HUDEP-2 (cell line): ENCODE measurements around the gene OLIG3.

ENCODE experiments used
- DNase-seq, 76 experiments: peaks; one replicate each; lab custom pipeline; 2025; ENCODE audit not compliant: unreplicated experiment in 76 of 76; lab: John Stamatoyannopoulos, UW

The OLIG3 gene

DNA sequence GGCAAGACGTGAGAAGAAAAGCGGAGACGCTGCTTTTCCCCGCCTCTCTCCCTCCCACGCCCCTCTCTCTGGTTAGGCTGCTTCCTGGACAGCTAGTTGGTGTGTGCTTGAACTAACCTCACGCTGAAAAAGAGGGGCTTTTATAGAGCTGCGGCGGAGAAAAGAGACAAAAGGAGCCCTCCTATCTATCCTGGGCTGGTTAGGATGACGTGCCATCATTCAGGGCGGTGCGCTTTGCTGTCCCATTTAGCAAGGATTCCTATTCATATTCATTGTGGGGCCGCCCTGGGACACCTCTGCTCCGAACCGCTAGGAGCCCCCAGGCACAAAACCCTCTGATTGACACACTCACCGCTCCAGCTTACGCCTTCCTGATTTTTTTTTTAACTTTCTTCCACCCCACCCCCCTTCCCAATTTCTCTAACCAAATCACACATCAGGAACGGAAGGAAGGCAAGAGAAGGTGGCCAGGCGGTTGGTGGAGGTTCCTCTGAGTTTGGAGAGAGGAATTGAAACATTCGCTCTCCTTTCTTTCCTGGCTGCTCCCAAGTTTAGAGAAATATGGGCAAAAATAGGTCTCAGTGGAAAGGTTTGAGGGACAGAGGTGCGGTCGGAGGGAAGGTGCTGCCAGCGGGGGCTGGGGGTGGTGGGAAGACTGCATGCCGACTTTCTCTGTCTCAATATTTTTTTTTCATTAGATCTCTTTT is at the start of gene OLIG3:
OLIG3 (minus strand) TSS at position 114 of the 707 bp plus-strand sequence. CDS start 224 bp downstream, outside the sequence.
- no peak for DNase-seq

DNA sequence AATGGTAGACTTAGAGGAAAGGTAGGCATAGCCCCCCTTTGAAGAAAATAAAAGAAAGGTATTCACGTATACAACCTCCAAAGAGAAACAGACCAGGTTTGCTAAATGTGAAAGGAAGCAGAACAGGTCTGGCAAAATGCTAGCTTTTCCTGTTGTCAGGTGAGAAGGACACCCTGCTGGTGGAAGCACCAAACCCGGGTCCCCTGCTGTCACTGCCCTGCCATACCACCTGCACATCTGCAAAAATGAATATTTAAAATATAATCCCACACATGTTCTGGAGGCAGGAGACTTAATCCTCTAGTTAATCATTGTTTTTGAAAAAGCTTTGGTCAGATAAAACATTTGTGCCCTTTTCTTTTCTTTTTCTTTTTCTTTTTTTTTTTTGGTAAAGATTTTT is 48.9 kb upstream of the OLIG3 start:
- DNase-seq = no peak

DNA sequence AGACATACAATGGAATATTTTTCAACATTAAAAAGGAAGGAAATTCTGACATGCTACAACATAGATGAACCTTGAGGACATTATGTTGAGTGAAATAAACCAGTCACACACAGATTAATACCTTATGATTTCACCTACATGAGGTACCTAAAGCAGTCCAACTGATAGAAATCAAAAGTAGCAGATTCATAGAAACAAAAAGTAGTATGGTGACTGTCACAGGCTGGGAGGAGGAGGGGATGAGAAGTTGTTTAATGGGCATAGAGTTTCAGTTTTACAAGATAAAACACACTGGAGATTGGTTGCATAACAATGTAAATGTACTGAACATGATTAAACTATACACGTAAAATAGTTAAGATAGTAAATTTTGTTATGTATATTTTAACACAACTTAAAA is 48.5 kb upstream of the OLIG3 start:
- no peak for DNase-seq

DNA sequence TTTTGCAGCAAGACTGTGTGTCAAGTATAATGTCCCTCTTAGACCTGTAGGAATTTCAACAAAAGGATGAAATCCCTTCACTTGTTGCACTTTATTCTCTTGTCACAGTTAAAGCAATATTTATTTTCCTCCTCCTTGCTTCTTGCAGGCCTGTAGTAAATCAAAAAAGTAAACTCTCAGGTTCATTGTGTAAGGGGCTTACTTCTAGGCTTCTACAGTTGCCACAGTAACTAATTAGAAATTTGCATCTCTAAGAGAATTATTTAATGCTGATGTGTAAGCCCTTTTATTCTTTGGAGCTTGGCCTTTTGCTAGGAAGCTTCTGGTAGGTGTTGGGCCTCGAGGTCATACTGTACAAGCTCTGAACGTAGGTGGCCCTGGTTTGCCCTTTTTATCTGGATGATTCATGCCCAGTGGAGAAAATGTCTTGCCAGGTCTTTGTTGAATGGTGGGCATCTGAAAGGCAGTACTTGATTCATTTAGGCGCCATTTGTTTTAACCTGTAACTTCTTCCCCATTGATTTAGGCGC is 47.4 kb upstream of the OLIG3 start:
- no peak for DNase-seq

DNA sequence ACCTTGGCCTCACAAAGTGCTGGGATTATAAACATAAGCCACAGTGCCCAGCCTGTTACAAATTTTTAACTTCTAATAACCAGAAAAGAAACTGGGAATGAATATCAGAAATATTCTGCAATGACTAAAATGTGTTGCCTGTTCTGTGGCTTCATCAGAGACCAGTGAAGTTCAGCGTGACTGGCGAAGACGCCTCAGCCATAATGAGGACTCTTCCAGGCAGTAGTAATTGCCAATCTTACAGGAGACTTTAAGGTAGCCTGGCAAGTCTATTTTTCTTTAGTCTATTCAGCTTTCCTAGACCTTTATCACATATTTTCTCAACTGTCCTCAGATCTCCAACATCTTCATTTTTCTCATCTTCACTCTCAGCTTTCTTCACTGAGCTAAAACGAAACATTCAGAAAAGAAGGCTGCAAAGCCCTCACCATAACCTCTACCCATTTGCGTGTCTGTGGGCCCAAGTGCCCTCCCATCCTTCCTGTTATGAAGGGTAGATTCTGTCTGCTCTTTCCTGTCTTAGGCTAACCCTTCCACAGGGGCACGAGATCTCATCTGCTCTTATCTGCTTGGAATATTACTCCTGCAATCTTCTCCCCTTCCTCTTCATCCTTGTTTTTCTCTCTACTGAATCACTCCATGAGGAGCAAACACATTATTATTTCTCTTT is 42.0 kb upstream of the OLIG3 start:
- DNase-seq = no peak

DNA sequence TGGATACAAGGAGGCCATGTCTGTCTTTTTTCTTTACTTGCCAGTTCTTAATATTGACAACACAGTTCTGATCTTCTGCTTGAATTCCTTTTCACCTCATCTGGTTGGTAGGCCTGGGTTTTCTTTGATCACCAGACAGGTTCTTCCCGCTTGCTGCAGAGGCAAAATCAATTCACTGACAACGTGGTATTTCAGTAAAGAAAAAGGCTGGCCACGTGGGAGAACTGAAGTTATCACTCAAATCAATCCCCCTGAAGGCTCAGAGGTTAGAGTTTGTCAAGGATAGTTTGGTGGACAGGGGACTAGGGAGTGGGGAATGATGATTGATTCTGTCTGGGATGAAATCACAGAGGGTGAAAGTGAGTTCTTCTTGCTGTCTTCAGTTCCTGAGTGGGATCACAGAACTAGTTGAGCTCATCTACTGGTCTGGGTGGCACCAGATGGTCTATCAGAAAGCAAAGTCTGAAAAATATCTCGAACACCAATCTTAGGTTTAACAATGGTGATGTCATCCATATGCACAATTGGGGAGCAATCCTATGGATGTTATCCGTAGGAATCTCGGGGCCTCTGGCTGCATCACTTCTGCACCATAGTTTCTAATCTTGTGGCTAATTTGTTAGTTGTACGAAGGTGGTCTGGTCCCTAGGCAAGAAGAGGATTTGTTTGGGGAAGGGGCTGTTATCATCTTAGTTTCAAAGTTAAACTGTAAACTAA is 37.3 kb upstream of the OLIG3 start:
- DNase-seq = no peak

DNA sequence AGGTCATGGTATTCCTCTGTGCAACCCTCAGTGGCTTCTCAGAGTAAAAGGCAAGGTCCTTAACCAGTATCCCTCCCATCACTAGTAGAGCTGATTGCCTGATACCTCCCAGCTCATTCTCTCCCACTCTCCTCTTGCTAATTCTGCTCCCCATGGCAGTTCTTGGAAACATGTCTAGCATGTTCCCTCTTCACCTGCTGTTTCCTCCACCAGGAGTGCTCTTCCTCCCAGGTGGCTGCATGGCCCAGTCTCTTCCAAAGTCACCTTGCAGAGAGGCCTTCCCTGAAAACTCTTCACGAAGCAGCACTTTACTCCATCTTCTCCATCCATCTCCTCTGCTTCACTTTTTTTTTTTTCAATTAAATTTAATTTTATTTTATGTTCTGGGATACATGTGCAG is 36.2 kb upstream of the OLIG3 start:
- no peak for DNase-seq

DNA sequence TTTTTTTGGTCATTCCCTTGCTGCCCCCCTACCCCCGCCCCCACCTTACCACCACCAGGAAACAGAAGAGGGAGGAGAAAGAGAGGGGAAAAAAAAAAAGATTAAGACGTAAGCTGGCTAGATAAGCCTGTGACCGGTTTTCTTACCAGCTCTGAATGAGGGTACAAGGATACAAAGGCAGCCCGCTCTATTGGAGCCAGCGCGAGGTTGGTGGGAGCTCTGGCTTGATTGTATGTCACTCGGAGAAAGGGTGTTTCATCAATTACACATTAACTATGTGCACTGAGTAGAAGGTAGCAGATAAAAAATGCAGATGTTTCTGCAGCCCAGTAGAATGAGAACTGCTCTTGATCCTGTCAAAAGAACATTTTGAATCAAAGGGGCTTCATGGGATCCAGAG is 28.6 kb upstream of the OLIG3 start:
- DNase-seq = no peak

DNA sequence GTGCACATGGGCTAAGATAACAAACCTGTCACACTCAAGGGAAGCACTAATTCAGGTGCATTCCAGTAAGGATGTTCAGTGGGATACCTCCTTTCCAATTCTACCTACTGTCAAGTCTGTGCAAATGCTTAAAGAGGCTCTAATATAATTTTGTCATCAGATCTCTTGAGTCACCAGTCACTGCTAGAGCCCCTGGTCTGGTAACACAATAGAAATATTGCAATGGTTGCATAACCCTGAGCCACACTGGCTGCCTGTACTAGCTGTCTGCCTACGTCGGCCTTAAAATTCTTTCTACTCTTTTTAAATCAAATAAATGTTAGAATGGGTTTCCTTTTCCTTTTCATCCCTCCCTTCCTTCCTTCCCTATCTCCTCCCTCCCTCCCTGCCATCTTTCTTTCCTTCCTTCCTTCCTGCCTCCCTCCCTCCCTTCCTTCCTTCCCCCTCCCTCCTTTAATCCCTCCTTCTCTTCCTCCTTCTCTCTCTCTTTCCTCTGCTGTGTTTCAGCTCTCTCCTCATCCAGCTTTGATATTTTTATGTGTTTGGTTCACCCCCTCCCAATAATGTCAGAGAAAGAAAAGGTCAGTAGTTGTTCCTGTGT is 28.1 kb upstream of the OLIG3 start:
- no peak for DNase-seq

DNA sequence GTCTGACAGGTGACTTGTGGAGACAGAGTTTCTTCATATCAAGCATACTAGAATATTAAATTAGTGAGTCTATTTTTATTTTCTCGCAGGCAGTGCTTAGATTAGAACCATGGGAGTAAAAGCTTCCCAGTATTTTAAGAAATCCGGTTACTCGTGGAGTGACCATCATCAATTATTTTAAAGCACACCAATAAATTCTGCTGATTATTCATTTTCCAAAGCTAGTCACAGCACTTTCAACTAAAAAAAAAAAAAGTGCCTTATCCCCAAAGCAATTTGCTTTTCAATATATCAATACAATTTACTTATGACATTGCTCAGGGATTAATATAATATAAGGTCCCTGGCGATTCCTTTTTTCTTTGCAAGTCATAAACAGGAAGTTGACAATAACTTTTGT is 26.3 kb upstream of the OLIG3 start:
- no peak for DNase-seq

DNA sequence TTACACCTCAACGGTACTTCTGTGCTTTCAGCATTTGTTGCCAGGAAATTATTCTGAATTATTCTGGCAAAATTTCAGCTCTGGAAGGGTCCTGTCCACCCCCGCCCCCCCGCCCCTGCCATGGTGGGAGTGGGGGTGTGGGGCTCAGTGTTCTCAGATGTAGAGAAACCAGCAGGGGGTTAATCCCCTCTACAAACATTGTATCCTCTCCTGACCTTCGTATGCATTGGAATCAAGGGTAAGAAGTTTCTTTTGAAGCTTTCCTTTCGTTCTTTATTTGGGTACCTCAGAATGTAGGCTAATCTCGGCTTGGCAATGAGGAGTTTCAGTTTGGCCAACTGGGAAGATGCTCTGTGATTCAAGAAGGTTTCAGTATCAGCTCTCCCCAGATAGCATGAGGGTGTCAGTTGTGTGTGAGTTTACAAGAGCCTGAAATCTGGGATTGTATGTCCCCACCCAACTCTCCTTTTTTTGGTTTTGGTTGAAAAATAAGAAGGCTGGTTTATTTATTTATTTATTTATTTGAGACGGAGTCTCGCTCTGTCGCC is 25.5 kb upstream of the OLIG3 start:
- DNase-seq = no peak

DNA sequence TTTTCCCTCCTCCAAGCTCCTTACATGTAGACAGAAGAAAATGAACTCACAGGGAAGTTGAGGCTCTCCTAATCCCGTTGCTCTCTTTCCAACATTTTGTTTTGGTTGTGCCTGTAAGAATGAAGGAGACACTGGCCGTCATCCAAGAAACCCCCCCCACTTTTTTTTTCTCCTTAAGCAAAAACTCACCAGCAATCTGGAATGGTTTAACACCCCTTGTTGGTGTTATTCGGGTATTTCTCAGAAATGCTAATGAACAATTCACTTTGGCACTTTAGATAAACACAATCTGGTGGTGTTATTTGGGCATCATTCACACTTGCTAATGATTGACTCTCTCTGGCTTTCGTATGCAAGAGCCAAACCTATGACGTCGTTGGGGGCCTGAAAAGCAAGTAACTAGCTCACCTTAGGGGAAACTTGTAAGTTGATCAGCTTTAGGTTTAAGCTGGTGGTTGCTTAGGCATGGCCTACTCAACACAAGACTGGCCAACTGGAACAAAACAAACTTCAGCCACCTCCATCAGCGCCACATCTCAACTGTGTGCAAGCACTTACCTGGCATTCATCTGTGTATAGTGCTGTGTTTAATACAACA is 24.3 kb upstream of the OLIG3 start:
- no peak for DNase-seq

DNA sequence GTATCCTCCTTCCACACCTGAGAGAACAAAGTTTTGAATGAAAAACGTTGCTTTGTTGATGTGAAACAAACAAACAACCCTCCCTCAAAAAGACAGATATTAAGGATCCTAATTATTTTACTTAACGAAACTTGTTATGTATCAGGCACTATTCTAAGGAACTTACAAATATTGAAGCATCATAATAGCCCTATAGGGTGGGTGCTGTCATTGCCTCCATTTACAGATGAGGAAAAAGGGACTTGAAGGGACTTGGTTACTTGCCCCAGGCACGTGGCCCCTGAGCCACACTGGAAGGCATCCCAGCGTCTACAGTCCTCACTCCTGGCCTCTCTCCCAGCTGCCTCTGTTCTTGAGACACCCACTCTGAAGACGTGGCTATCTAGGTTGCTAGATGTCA is 20.2 kb upstream of the OLIG3 start:
- DNase-seq = no peak

DNA sequence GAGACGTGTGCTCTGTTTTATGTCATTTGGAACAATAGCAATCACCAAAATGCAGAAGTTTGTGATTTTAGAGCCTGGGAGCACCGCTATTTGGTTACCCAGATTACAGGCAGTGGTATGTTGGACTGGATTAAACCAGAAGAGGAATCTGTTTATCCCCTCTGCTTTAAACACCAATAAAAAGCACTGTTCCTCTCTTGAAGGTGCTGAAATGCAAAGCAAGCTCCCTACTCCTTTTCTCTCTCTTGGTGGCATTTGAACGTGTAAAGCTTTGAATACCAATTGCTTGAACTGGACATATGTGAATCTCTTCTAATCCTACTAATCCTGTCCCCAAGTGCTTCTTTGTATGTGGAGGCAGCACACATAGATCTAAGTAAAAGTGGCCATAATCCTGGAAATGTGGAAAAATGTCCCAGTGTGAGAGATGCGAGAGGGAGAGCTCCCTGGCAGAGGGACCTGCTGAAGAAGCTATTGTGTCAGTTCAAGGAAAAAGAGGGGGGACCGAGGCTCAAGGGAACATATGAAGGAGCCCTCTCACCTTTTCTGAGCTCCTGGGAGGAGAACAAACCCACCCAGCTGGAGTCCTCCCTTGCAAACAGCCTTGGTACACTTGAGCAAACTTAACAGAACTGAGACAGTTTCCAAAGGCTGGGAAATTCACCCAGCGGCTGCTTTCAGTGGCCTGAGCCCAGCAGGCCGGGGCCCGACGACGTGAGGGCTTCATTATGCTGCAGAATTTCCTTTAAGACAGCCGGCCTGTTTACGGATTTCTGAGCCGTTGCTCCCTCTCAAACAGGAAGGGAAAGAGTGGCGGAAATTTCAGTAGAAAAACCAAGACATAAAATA is 18.8 kb upstream of the OLIG3 start:
- DNase-seq = no peak

DNA sequence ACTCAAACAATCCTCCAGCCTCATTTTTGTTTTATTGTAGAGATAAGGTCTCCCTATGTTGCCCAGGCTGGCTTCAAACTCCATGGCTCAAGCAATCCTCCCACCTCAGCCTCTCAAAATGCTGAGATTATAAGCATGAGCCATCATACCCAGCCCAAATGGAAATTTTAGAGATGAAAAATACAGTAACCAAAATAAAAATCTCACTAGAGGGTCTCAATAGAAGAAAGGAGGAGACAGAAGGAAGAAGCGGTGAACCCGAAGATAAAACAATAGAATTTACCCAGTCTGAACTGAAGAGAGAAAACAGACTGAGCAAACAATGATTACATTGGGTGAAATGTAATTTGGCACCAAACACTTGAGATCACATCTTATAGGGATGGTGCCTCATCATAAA is 16.7 kb upstream of the OLIG3 start:
- DNase-seq = no peak

DNA sequence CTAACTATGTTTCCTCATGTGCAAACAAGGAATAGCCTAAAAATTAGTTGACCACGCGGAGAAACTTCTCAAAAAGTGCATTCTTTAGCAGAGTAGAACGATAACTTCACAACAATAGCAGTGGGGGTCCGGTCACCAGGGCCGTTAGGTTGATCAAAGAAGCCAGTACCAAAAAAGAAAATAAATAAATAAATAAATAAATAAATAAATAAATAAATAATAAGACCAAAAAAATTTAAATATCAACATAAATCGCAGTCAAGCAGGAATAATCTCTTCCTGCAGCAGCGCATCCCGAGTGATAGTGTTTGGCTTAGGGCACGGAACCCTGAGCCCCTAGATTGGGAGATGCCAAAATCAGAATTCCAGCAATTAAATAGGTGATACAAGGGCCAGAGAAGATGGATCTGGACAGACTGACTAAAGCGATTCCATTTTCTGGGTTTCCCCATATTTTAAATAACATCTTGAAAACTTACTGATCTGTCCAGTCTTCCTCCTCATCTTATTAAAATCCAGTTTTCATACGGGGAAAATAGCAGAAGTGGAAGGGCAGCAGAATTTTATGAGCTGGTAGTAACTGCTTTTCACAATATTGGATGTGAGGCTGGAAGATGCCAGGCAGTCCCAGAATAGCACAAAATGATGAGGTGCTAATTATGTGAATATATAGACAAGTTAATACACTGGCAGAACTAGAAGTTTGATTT is 4.4 kb upstream of the OLIG3 start:
- DNase-seq = no peak

DNA sequence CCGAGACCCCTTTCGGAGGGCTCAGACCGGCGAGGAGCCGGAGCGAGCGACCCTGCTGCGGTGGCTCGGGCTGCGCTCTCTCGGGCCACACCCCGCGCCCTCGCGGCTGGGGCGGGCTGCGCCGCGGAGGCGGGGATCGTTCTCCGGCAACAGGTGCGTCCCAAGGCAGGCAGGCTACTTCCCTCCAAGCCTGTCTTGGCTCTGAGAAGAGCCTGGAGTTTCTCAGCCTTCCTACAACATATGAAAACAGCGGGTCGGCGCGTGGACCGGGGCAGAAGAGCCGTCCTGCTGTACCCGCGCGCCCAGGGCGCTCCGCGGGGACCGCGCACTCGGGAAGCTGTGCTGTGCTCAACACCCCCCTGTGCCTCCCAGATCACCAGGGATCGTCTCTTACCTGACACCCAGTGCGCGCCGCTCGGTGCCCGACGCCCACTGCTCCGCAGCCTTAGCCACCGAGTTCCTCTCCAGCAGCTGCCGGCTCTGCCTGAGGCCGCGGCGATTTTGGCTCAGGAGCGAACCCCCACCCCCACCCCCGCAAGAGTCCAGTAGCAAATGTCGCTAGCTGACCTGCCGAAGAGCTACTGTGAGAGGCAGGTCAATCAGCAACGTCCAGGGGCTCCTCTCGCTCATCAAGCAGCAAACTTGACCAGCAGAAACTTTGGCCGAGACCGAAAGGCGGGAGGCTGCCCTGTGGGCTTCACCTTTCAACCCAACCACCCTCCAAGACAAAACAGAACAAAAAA is 3.7 kb upstream of the OLIG3 start:
- no peak for DNase-seq

DNA sequence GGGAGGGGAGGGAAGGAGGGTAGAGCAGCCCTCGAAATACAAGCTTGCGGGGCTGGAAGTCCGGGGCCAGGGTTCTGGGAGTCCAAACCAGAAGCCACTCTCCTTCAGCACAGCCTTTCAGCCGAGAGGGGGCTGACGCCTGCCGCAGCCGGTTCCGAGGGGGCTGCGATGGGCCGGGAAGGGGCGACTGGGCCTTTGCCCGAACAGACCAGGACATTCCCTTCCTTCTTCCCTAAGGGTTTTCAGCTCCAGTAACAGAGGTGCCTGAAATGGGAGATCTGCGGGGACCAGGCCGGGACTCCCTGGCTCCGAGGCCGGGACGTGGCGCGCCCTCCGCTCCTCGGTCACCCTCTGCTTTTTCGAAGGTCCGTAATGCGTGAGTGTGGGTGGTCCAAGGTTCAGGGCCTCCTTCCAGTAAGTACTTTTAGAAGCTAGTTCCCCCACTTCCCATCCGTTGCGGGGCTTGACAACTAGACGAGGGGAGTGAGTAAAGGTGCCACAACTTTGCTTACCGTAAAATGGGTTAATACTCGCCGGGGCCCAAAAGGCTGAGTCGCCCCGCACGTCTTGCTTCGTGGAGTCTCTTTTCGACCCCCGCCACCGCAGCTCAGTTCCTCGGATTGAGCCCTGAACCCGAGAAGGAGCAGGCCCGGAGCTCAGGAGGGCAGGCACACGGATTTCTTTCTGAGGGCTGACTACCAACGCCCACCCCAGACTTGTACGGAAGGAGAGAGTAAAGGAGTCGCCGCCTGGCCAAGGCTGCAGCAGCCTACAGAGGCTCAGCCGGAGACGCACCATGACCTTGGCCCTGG is 2.9 kb upstream of the OLIG3 start:
- DNase-seq = no peak
